GM08714 (cell line): ENCODE results near the gene TTLL11.
"Not testable (repeated sequence)": the region's sequence is repeated elsewhere in the genome, so short reads cannot be mapped to it uniquely, and the experiment has no call there.

Source experiments
- H3K4me3 ChIP-seq: fragments of 200-500 bp; sonication (Bioruptor generic); 2 replicates; pipeline ENCODE4 v1.5.1; 2014; ENCODE audit warnings: mild to moderate bottlenecking, low read length, inconsistent platforms
- ZNF274 ChIP-seq: IDR thresholded peaks from 2 replicates; pipeline ENCODE4 v1.6.1; 2012; ENCODE audit warnings: mild to moderate bottlenecking, low read depth, low read length

The TTLL11 gene

DNA sequence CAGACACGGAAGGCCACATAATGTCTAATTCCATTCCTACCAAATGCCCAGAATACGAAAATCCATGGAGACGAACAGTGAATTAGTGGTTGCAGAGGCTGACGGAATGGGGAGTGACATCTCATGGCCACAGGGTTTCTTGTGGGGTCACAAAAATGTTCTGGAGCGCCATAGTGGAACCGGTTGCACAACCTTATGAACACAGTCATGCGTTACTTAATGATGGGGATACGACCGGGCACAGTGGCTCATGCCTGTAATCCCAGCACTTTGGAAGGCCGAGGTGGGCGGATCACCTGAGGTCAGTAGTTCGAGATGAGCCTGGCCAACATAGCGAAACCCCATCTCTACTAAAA is 26.0 kb upstream of the TTLL11 start:
- no peak overlapping the region for H3K4me3 ChIP-seq
- TF ChIP-seq ZNF274 = no peak

DNA sequence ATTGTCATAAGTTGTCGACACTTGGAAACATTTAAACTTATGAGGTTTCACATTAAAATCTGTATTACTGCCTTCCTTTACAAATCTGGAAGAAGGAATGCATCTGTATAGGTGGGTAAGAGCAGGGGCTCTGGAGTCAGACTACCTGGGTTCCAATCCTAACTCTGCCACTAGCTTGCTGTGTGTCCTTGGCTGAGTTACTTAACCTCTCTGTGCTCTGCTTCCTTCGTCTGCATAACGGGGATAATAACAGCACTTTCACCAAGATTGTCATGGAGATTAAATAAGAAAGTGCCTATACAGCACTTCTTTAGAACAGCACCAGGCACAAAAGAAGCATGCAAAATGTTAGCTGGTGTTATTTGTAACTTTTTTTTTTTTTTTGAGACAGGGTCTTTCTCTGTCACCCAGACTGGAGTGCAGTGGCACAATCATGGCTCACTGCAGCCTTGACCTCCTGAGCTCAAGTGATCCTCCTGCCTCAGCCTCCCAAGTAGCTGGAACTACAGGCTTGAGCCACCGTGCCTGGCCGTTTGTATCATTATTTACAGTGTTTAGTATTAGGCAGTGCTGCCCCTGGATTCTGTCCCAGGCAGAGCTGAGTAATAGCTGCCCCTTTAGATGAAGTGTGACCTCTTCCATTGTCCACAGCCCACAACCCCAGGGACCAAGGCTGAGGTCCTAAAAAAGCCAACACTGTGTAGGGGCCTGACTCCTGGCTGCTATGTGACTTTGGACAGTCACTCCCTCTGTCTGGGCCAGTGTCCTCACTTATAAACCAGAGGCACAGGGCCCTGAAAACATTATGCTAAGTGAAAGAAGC is 25.4 kb upstream of the TTLL11 start:
- no peak for TF ChIP-seq ZNF274
- H3K4me3 ChIP-seq = no peak overlapping the region

DNA sequence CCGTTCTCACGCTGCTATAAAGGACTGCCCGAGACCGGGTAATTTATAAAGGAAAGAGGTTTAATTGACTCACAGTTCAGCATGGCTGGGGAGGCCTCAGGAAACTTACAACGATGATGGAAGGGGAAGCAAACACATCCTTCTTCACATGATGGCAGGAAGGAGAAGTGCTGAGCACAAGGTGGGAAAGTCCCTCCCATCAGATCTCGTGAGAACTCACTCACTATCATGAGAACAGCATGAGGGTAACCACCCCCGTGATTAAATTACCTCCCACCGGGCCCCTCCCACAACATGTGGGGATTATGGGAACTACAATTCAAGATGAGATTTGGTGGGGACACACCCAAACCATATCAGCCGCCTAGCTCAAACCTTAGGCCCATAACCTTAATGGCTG is 24.1 kb upstream of the TTLL11 start:
- not testable (repeated sequence) for H3K4me3 ChIP-seq

DNA sequence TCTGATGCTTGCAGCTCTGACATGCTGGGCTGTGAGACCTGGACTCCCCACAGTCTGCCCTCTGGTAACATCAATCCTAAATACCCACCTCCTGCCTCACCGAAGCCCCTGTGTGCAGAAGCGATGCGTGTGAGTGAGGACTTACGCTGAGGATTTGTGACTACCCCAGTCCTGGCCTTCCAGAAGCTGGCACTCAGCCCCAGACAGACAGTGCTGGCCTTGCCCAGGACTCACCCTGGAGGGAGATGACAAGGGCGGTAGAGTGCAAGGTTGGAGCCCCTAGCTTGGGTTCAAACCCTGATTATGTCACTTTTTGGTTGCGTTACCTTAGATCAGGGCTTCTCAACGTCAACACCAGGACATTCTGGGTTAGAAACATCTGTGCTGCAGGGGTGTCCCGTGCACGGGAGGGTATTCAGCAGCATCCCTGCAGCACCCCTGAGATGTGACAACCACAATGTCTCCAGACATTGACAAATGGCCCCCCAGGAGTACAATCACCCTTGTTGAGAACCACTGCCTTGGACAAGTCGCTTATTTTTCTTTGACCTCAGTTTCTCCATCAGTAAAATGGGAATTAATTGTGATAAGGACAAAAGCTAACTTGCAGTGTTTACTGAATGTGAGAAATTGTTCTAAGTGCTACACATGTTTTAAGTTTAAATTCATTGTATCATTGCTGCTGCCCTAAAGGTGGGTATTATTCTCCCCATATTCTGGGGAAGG is 23.5 kb upstream of the TTLL11 start:
- TF ChIP-seq ZNF274 = no peak
- H3K4me3 ChIP-seq = no peak overlapping the region

DNA sequence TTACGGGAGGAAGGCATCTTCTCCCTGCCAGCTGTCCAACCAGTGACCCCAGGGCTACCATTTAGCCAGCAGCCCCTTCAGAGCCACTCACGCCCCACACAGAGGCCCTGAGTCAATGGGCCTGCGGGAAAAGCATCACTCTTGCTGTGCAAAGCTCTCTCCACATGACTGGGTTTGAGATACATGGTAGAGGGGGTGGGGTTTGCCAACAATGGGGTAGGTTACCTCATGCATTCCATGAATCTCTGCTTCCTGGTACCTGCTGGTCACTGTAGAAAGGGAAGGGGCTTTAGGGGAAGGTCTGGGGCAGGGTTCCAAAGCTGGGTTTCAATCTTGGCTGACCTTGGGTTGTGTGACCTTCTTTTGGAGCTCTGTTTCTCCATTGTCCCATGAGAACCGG is 22.9 kb upstream of the TTLL11 start:
- no peak overlapping the region for H3K4me3 ChIP-seq

DNA sequence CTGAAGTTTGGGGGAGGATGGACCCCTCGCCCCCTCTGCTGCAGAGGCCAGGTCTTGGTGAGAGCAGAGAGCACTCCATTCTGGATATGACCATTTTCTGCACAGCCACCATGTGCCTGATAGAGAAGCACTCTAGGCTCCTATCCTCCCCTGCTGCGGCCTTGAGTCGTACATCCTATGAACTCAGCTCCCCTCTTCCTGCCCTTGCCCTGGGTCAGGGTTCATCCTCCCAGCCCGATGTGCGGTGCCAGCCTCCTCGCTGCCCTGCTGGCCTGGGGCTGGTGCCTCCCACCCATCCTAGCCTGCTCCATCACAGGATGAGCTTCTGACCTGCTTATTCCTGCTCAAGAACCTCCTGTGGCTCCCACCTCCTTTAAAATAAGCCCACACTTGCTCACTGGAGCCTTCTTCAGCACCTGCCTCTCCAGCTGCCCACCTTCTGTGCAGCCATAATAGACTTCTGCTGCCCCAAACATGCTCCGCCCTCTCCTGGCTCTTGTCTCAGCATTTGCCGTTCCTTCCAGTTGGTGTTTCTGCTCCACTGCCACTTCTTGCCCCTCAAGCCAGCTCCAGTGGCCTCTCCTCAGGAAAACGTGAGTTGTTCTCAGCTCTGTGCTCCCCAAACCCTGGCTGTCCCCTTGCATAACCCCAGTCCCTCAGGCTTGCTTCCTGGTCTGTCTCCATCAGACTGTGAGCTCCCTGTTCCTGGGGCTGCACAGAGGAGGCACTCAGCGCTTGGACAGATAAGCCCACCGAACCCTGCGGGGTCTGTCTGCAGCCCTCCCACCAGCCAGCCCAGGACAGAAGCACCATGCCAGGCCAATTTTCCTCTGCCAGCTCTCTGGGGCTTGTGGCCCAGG is 22.3 kb upstream of the TTLL11 start:
- TF ChIP-seq ZNF274 = no peak
- H3K4me3 ChIP-seq = no peak overlapping the region

More for the DNA sequence above, 22.9 kb upstream of the TTLL11 start:
- TF ChIP-seq ZNF274 = no peak

DNA sequence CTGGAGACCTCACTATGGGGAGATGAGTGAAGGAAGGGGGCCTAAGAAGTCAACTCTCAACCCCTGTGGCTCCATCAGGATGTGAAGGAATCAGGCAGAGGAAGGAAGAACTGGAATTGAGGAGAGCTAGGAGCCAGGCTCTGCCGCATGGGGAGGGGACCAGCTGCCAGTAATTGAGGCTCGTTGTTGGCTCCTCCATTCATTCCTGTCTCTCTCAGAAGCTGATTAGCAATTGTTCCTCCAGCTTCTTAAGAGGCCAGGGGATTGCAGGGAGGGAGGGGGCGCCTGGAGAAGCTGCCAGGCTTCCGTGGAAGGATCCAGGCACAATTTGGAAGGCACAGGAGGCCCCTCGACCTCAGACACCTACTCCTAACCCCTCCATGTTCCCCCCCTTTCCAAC is 20.5 kb upstream of the TTLL11 start:
- H3K4me3 ChIP-seq = no peak overlapping the region
- no peak for TF ChIP-seq ZNF274

DNA sequence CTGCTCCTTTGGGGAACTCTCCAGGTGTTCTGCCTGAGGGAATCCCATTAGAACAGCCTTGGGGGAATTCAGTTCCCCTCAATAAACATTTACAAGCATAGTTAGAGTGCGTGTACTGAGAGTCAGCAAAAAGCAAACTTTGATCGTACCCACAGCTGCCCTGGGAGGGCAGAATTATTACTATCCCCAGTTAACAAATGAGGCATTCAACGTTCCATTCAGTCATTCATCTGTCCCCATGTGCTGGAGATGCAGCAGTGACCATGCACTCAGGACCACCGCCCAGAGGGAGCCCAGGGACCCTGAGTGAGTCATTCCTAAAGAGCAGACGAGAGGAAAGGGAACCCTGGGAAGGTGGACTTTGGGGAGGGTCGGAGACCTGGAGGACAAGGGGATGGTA is 19.1 kb upstream of the TTLL11 start:
- H3K4me3 ChIP-seq = no peak overlapping the region
- no peak for TF ChIP-seq ZNF274

DNA sequence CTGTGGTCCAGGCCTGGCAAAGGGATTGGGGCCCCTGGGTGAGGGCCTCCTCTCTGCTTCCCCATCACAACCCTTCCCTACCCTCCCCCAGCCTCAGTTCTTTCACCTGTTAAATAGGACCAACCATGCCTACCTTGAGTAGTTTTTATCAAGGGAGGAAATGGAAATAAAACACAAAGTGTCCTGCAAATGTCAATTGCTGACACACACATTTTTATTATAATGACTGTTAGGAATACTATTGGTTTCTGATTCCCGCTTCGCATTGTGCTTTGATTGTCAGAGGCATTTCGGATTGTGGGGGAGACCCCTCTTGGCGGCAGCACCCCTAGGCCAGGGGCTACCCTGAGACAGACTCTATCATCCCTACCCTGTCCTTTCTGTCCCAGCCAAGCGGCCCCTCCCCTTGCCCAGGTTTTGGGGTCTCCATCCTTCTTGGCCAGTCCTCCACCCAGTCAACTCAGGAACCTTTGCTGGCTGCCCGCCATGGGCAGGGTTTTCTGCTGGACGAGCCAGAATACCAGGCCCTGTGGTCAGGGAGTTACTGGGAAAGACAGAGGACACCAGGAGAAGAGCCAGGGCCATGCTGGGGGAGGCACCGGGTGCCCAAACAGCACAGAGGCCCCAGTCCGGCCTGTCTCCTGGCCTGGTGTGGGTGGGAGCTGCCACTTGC is 18.4 kb upstream of the TTLL11 start:
- no peak for TF ChIP-seq ZNF274
- no peak overlapping the region for H3K4me3 ChIP-seq

DNA sequence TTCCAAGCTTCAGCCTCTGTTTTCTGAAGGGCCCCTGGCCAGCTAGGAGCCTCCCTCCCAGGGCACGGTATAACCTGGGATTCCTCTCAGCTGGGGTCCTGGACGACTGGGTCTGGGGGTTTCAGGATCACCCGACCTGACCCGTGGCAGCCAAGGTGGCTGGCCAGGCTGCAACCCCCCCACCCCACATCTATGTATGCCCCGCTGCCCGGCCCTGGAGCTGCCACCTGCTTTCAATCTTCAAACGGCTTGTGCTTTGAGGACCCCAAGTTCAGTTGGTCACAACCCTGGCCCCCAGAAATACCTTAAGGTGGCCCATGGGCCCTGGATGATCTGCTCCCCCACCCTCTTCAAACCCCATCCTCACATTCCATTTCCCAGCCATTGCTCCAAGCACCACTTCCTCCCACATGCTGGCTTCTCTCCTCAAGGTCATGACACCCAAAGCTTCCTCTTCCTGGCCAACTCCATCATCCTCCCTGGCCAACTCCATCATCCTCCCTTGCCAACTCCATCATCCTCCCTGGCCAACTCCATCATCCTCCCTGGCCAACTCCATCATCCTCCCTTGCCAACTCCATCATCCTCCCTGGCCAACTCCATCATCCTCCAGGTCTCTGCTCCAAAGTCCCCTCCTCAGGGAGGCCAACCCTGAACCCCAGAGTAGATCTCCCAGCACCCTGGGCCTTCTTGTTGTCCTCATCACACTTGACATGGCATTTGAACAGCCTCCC is 17.2 kb upstream of the TTLL11 start:
- TF ChIP-seq ZNF274 = no peak
- H3K4me3 ChIP-seq = no peak overlapping the region

DNA sequence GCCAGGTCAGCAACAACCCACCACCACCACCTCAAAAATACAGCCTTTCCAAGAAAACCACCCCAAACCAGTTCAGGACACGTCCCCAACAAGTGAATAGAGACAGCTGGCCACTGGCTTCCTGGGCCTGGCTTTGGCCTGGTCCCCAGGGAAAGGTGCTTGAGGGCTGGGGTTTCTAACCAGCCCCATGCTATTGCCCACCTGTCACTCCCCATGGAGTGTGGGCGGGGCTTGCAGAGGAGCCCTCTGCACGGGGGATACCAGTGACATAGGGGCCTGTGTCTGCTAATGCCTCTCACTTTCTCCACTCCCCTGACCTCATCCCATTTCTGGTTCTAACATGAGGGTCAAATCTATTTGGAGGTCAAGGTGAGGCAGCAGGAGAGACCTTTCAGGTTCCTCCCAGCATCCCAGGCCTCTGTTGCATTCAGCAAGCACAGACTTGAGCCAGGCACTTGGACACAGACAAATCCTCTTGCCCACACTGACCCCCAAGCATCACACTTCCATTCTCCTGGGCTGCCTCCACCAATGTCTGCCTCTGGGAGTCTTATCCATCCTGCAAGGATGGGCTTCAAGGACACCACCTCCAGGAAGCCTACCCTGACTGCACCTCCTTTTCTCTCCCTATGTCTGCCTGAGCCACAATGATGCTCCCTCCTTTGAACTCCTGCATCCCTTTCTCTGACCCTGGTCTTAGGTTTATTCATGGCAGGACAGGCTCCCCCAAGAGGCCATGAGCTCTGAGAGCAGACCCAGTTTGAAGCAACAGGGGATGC is 16.1 kb upstream of the TTLL11 start:
- TF ChIP-seq ZNF274 = no peak
- H3K4me3 ChIP-seq = no peak overlapping the region

DNA sequence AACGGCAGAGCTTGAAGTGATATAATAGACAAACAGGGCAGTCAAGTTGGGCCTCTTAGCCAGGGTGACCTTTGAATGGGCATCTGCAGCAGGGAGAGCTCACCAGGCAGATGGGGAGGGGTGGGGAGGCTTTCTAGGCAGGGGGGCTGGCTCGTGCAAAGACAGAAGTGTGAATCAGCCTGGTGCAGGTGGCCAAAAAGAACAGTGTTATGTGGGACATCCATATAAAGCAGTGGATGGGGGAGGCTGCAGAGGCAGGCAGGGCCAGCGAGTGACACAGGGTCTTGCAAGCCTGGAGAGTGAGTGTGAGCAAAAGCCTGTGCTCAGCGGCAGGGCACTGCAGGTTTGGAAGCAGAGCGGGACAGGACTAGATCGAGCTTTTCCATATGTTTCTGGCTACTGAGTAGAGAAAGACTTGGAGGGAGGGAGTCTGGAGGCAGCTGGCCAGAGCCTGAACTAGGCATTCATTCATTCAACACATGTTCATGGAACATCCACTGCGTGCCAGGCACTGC is 14.2 kb upstream of the TTLL11 start:
- no peak for TF ChIP-seq ZNF274
- no peak overlapping the region for H3K4me3 ChIP-seq

DNA sequence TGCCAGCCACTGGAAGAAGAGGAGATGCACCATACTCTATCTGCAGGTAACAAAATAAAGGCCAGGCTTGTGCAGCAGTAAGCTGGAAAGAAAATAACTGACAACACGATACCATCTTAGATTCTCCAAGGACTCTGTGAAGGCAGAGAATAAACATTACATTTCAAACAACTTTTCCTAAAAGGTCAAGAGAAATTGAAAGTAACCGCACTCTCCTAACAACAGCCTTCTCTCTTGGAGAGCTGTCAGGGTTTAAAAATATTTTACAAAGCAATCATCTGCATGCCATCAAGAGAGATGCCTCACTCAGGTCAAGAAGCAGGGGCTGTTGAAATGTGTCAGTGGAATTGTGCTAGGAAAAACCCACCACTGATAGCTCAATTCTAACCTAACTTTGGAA is 13.5 kb upstream of the TTLL11 start:
- no peak overlapping the region for H3K4me3 ChIP-seq
- TF ChIP-seq ZNF274 = no peak
